Ecto neural progenitor cell (in vitro differentiated cells): Measurements from ENCODE around the gene PRKAR1A.

Source experiments
- DNase-seq: peaks from one replicate; pipeline ENCODE4 v3.0.0-alpha.2; 2018; ENCODE audit warnings: low spot score

Gene PRKAR1A

GRCh38 chr17:68542698-68543463 is 30.7 kb downstream of the PRKAR1A start:
- DNase-seq, result no peak

GRCh38 chr17:68544111-68544915 is 32.1 kb downstream of the PRKAR1A start:
- no peak for DNase-seq

- no peak for DNase-seq
Observed at GRCh38 chr17:68556551-68556950, 44.3 kb downstream of the PRKAR1A start.

GRCh38 chr17:68559316-68559715 is 47.1 kb downstream of the PRKAR1A start:
- no peak for DNase-seq

GRCh38 chr17:68560966-68561720 is 48.9 kb downstream of the PRKAR1A start:
- no peak for DNase-seq

- DNase-seq, result no peak
Observed at GRCh38 chr17:68562736-68563135, 50.5 kb downstream of the PRKAR1A start.

GRCh38 chr17:68564415-68565111 is 52.3 kb downstream of the PRKAR1A start:
- no peak for DNase-seq

- DNase-seq, result no peak
Observed at GRCh38 chr17:68565661-68566441, 53.6 kb downstream of the PRKAR1A start.

- no peak for DNase-seq
Observed at GRCh38 chr17:68566442-68566738, 54.2 kb downstream of the PRKAR1A start.

GRCh38 chr17:68567035-68567434 is 54.8 kb downstream of the PRKAR1A start:
- no peak for DNase-seq

GRCh38 chr17:68567581-68567980 is 55.4 kb downstream of the PRKAR1A start:
- no peak for DNase-seq

GRCh38 chr17:68568581-68568980 is 56.4 kb downstream of the PRKAR1A start:
- DNase-seq, result no peak

- no peak for DNase-seq
Observed at GRCh38 chr17:68569346-68569745, 57.1 kb downstream of the PRKAR1A start.

- no peak for DNase-seq
Observed at GRCh38 chr17:68570526-68570925, 58.3 kb downstream of the PRKAR1A start.

- no peak for DNase-seq
Observed at GRCh38 chr17:68572138-68572842, 60.1 kb downstream of the PRKAR1A start.

GRCh38 chr17:68573338-68573737 is 61.1 kb downstream of the PRKAR1A start:
- DNase-seq, result no peak

GRCh38 chr17:68576137-68576536 is 63.9 kb downstream of the PRKAR1A start:
- no peak for DNase-seq

GRCh38 chr17:68576811-68577496 is 64.7 kb downstream of the PRKAR1A start:
- no peak for DNase-seq

GRCh38 chr17:68577497-68577821 is 65.2 kb downstream of the PRKAR1A start:
- DNase-seq, result no peak

- DNase-seq, result no peak
Observed at GRCh38 chr17:68578236-68578635, 66.0 kb downstream of the PRKAR1A start.
